NT2/D1 (cell line): ENCODE data around the gene CHURC1.

Experiments used
- SUZ12 ChIP-seq: IDR thresholded peaks from 2 replicates; pipeline ENCODE4 v1.6.1; 2011; ENCODE audit not compliant: insufficient read length, insufficient read depth; ENCODE audit errors: extremely low read depth
- YY1 ChIP-seq: IDR thresholded peaks from 2 replicates; pipeline ENCODE4 v1.6.1; 2011; ENCODE audit not compliant: insufficient read length, insufficient read depth

GRCh38 chr14:64879635-64880220 lies 34.5 kb upstream of the CHURC1 start, which contains the start of gene SPTB:
- TF ChIP-seq YY1 (no peak), SUZ12 (no peak)
